Gastrocnemius medialis (tissue), 4 donors: ENCODE data around the gene ZNF747.
"Not testable (repeated sequence)": the region's sequence is repeated elsewhere in the genome, so short reads cannot be mapped to it uniquely, and the experiment has no call there.

Experiments
- POLR2A ChIP-seq, 2 donors: fragments of 450-650 bp; IDR thresholded peaks; one replicate each; pipeline ENCODE4 v1.6.1; 2017; ENCODE audit warnings: antibody characterized with exemption in 2 of 2, mild to moderate bottlenecking in 2 of 2, moderate library complexity in 2 of 2
- TF ChIP-seq, protein P1 (sequence below), 5 experiments: fragments of 450-650 bp in 3 of 5; fragments of 200-600 bp in 2 of 5; sonication (generic) in 2 of 5; IDR thresholded peaks in 4 of 5; conservative IDR thresholded peaks in 1 of 5; 1 replicate in 4 of 5; 2 replicates in 1 of 5; pipeline ENCODE4 v1.5.1; 2016 to 2019; ENCODE audit warnings: antibody characterized with exemption in 5 of 5, mild to moderate bottlenecking in 3 of 5, moderate library complexity in 3 of 5

DNA sequence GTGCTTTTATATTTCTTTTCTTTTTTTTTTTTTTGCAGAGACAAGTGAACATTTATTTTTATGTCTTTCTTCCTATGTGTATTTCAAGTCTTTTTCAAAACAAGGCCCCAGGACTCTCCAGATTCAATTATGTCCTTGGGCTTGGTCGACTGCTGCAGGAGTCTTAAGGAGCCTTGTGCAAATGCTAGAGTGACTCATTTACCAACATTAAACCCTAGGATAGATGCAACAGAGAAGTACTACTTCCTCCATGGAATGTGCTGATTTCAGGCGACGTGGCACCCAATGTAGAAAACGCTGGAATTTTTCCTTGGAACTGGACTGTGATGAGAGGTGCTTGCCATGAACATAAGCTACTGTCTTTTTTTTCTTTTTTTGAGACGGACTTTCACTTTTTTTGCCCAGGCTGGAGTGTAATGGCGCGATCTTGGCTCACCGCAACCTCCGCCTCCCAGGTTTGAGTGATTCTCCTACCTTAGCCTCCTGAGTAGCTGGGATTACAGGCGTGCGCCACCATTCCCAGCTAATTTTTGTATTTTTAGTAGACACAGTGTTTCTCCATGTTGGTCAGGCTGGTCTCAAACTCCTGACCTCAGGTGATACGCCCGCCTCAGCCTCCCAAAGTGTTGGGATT, 1.9 kb upstream of the ZNF747 start:
- TF ChIP-seq, protein P1, sequence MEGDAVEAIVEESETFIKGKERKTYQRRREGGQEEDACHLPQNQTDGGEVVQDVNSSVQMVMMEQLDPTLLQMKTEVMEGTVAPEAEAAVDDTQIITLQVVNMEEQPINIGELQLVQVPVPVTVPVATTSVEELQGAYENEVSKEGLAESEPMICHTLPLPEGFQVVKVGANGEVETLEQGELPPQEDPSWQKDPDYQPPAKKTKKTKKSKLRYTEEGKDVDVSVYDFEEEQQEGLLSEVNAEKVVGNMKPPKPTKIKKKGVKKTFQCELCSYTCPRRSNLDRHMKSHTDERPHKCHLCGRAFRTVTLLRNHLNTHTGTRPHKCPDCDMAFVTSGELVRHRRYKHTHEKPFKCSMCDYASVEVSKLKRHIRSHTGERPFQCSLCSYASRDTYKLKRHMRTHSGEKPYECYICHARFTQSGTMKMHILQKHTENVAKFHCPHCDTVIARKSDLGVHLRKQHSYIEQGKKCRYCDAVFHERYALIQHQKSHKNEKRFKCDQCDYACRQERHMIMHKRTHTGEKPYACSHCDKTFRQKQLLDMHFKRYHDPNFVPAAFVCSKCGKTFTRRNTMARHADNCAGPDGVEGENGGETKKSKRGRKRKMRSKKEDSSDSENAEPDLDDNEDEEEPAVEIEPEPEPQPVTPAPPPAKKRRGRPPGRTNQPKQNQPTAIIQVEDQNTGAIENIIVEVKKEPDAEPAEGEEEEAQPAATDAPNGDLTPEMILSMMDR (IDR thresholded peaks at IDR 0.05 in 4 of 5, conservative IDR thresholded peaks at IDR 0.05 in 1 of 5): not testable (repeated sequence)
- TF ChIP-seq POLR2A (IDR thresholded peaks at IDR 0.05): not testable (repeated sequence)
